ENCODE results near the gene CCDC188. TPM values are rescaled to one million over a fixed set of nuclear protein-coding genes. Genes with fewer than 3 reads are reported as not detected.

CCDC188 gene
- total and polyA plus RNA-seq, 2 donors (not counting 1 experiment from before 2014, with no cell fraction given): not detected

GRCh38 chr22:20131859-20132685 is 18.8 kb downstream of the CCDC188 start:
- Histone ChIP-seq H3K27ac (ENCODE audit: low read length in 2 of 2) (peak overlapping the region in 1 of 2 donors; percentile 49), H3K36me3 (replicated peaks in 1 of 2; ENCODE audit: control extremely low read depth in 1 of 2, control insufficient read depth in 1 of 2, extremely low read depth in 1 of 2, insufficient read depth in 2 of 2, low read length in 1 of 2) (peaks cover 0 to 2% of the 10 kb centered on the region in 2 experiments), H3K79me2 (ENCODE audit: control insufficient read depth, insufficient read depth, low read length) (peaks cover 42% of the 10 kb centered on the region), H3K4me1 (ENCODE audit: control insufficient read depth in 2 of 2, insufficient read depth in 2 of 2, low read length in 2 of 2) (peaks cover 14 to 42% of the 10 kb centered on the region in 2 donors), H3K9ac (ENCODE audit: low read length) (peak overlapping the region; percentile 75), H4K20me1 (ENCODE audit: control insufficient read depth, insufficient read depth, low read length, poor library complexity, severe bottlenecking) (peaks cover 48% of the 10 kb centered on the region), H3K27me3 (replicated peaks in 1 of 4; ENCODE audit: control extremely low read depth in 1 of 4, control insufficient read depth in 3 of 4, insufficient read depth in 4 of 4, low read length in 3 of 4) (no peaks in the 10 kb centered on the region), H3K9me3 (ENCODE audit: control extremely low read depth in 1 of 3, control insufficient read depth in 2 of 3, insufficient read depth in 1 of 3, low read length in 2 of 3) (no peaks in the 10 kb centered on the region), H2AFZ (ENCODE audit: insufficient read depth, low read depth, low read length, poor library complexity, severe bottlenecking) (peak overlapping the region; percentile 70), H3K4me3 (ENCODE audit: control extremely low read depth in 1 of 5, extremely low read depth in 1 of 5, insufficient read depth in 1 of 5, low read depth in 2 of 5, low read length in 4 of 5) (peak overlapping the region in 4 of 5 experiments; percentile 59 to 73 (median 66)), H3K4me2 (replicated peaks; ENCODE audit: low read depth, low read length, poor library complexity, severe bottlenecking) (peak overlapping the region; percentile 96)
- H3K27ac Mint-ChIP-seq: peak overlapping the region; percentile 41
- TF ChIP-seq CTCF (IDR thresholded peaks at IDR 0.05): no peak
- no peak for TF ChIP-seq EZH2 (IDR thresholded peaks at IDR 0.05; ENCODE audit: borderline replicate concordance, insufficient read depth, low read depth, low read length, poor library complexity, severe bottlenecking)
- no peaks in the 10 kb centered on the region for H3K27me3 Mint-ChIP-seq
- intact Hi-C loops (cut with micrococcal nuclease): loop anchor here (1.0 to 5.0 kb wide), 6 partner anchors 15 to 375 kb away; partner anchors contain the start of genes DGCR8, MED15 and TRMT2A
- ChIA-PET POLR2A (no interaction called here), CTCF (no interaction called here)
- peak overlapping the region; percentile 74 for H3K4me3 Mint-ChIP-seq
- DNase-seq (peak; percentile 42), ATAC-seq (ENCODE audit: low read depth) (no peak)
- H3K9me3 Mint-ChIP-seq (ENCODE audit: insufficient read depth): no peaks in the 10 kb centered on the region
- peaks cover 28% of the 10 kb centered on the region for H3K4me1 Mint-ChIP-seq
- WGBS (ENCODE audit: insufficient coverage): under 1% methylated on average over 72 of the region's 72 CpGs

GRCh38 chr22:20131597-20131858 is 19.3 kb downstream of the CCDC188 start, which contains the start of gene ZDHHC8:
ZDHHC8 (plus strand) TSS chr22:20131804; CDS start chr22:20131948, 144 bp downstream.
- Histone ChIP-seq H2AFZ (ENCODE audit: insufficient read depth, low read depth, low read length, poor library complexity, severe bottlenecking) (peak within 1 kb of the TSS; percentile 79), H3K4me2 (replicated peaks; ENCODE audit: low read depth, low read length, poor library complexity, severe bottlenecking) (peak within 1 kb of the TSS; percentile 96), H4K20me1 (ENCODE audit: control insufficient read depth, insufficient read depth, low read length, poor library complexity, severe bottlenecking) (peaks cover 43% of the 10 kb centered on the region)

More at GRCh38 chr22:20131597-20131858, 19.3 kb downstream of the CCDC188 start, which contains the start of gene ZDHHC8:
- ChIA-PET CTCF (no interaction called here), POLR2A (interaction anchor here (1.0 kb wide), 1 partner anchor 14 kb away, joined by 3 read pairs; the partner anchor contains the start of gene TRMT2A)
- WGBS (ENCODE audit: insufficient coverage): under 1% methylated on average over 37 of the region's 43 CpGs
- Histone ChIP-seq H3K4me3 (ENCODE audit: control extremely low read depth in 1 of 5, extremely low read depth in 1 of 5, insufficient read depth in 1 of 5, low read depth in 2 of 5, low read length in 4 of 5) (peak within 1 kb of the TSS; percentile 6 to 97 (median 87)), H3K79me2 (ENCODE audit: control insufficient read depth, insufficient read depth, low read length) (peaks cover 37% of the 10 kb centered on the region), H3K9me3 (ENCODE audit: control extremely low read depth in 1 of 3, control insufficient read depth in 2 of 3, insufficient read depth in 1 of 3, low read length in 2 of 3) (no peaks in the 10 kb centered on the region), H3K4me1 (ENCODE audit: control insufficient read depth in 2 of 2, insufficient read depth in 2 of 2, low read length in 2 of 2) (peaks cover 14 to 42% of the 10 kb centered on the region in 2 donors), H3K9ac (ENCODE audit: low read length) (peak within 1 kb of the TSS; percentile 75), H3K36me3 (replicated peaks in 1 of 2; ENCODE audit: control extremely low read depth in 1 of 2, control insufficient read depth in 1 of 2, extremely low read depth in 1 of 2, insufficient read depth in 2 of 2, low read length in 1 of 2) (peaks cover 0 to 2% of the 10 kb centered on the region in 2 experiments), H3K27ac (ENCODE audit: low read length in 2 of 2) (peak within 1 kb of the TSS; percentile 54 to 79), H3K27me3 (replicated peaks in 1 of 4; ENCODE audit: control extremely low read depth in 1 of 4, control insufficient read depth in 3 of 4, insufficient read depth in 4 of 4, low read length in 3 of 4) (no peaks in the 10 kb centered on the region)
- Mint-ChIP-seq H3K27ac (peak within 1 kb of the TSS; percentile 80), H3K4me1 (peaks cover 28% of the 10 kb centered on the region), H3K27me3 (no peaks in the 10 kb centered on the region), H3K4me3 (peak within 1 kb of the TSS; percentile 74), H3K9me3 (ENCODE audit: insufficient read depth) (no peaks in the 10 kb centered on the region)
- TF ChIP-seq CTCF (IDR thresholded peaks at IDR 0.05): no peak
- no peak for TF ChIP-seq EZH2 (IDR thresholded peaks at IDR 0.05; ENCODE audit: borderline replicate concordance, insufficient read depth, low read depth, low read length, poor library complexity, severe bottlenecking)
- intact Hi-C loops (cut with micrococcal nuclease): loop anchor here (1.0 to 5.0 kb wide), 6 partner anchors 14 to 376 kb away; partner anchors contain the start of genes DGCR8, MED15 and TRMT2A
- DNase-seq (peak; percentile 72), ATAC-seq (ENCODE audit: low read depth) (peak; percentile 63)
